ENCODE measurements around the gene FSTL4. TPM values are rescaled to one million over a fixed set of nuclear protein-coding genes. Genes with fewer than 3 reads are reported as not detected.

The FSTL4 gene
- total and polyA plus RNA-seq, 2 of the 4 experiments (the other 2 are of a cell fraction): 0.18 TPM; not detected in 1

- no peak overlapping the region for H3K18ac ChIP-seq (ENCODE audit: low read depth, low read length)
- H3K79me1 ChIP-seq (ENCODE audit: low read depth in 1 of 2, low read length in 2 of 2): no peaks in the 10 kb centered on the region
- H3K4me2 ChIP-seq (ENCODE audit: low read depth, low read length): no peak overlapping the region
- no CpG with 5 or more reads among the region's 3 CpGs for WGBS, 2 experiments (ENCODE audit: extremely low coverage in 2 of 2, insufficient read length in 1 of 2)
- no peak overlapping the region for H3K23ac ChIP-seq (ENCODE audit: low read depth, low read length)
- no peaks in the 10 kb centered on the region for H3K9me3 ChIP-seq (ENCODE audit: control insufficient read depth, insufficient read depth, low read length)
- no peak overlapping the region for H2BK120ac ChIP-seq (ENCODE audit: low read depth, low read length)
- no peak overlapping the region for H2BK15ac ChIP-seq (ENCODE audit: low read depth, low read length)
- no peak overlapping the region for H2BK20ac ChIP-seq (ENCODE audit: low read depth, low read length)
- intact Hi-C loops (cut with micrococcal nuclease): no loop called here
- H3K4me1 ChIP-seq (ENCODE audit: control insufficient read depth, insufficient read depth, low read length): no peaks in the 10 kb centered on the region
- no peak overlapping the region for H4K91ac ChIP-seq (ENCODE audit: insufficient read depth, low read depth, low read length)
- in situ Hi-C loops (cut with MboI; ENCODE audit: low sequenced_read_pairs): no loop called here
- no peak for ATAC-seq (ENCODE audit: low read depth)
- BruUV-seq (replicated peaks): no TSS peak
- H3K14ac ChIP-seq (replicated peaks; ENCODE audit: low read depth, low read length): no peak overlapping the region
- H3K27me3 ChIP-seq (ENCODE audit: control insufficient read depth, insufficient read depth, low read length): no peaks in the 10 kb centered on the region
- no peaks in the 10 kb centered on the region for H4K20me1 ChIP-seq (ENCODE audit: insufficient read depth, low read length)
- dilution Hi-C loops (cut with HindIII; ENCODE audit: low sequenced_read_pairs, unreplicated experiment): no loop called here
- no peak overlapping the region for H2AK9ac ChIP-seq (replicated peaks; ENCODE audit: low read depth, low read length, poor library complexity)
- ChIA-PET CTCF (no interaction called here), POLR2A (ENCODE audit: unreplicated experiment) (no interaction called here)
- H3K4me3 ChIP-seq (ENCODE audit: insufficient read depth, low read depth, low read length): no peak overlapping the region
- no peak overlapping the region for H3K4ac ChIP-seq (ENCODE audit: low read depth, low read length)
- no peak overlapping the region for H4K5ac ChIP-seq (ENCODE audit: low read depth, low read length)
- H3K56ac ChIP-seq (ENCODE audit: extremely low read depth, insufficient read depth, low read length): no peak overlapping the region
- no peak overlapping the region for H3K9ac ChIP-seq (ENCODE audit: low read depth, low read length)
- no peak overlapping the region for H3K27ac ChIP-seq (ENCODE audit: insufficient read depth, low read length)
- no peak for TF ChIP-seq SMC3 (IDR thresholded peaks at IDR 0.05; ENCODE audit: low read depth, low read length)
- TF ChIP-seq CEBPB (IDR thresholded peaks at IDR 0.05; ENCODE audit: low read depth, low read length): peak; percentile 94
- no peak for TF ChIP-seq ELK1 (IDR thresholded peaks at IDR 0.05; ENCODE audit: borderline replicate concordance, low read depth, low read length)
- TF ChIP-seq MAZ (IDR thresholded peaks at IDR 0.05; ENCODE audit: borderline replicate concordance, low read depth, low read length): no peak
- no peak for TF ChIP-seq CHD1 (IDR thresholded peaks at IDR 0.05; ENCODE audit: low read depth, low read length)
- no peak overlapping the region for H4K8ac ChIP-seq (ENCODE audit: low read depth in 2 of 2, low read length in 2 of 2)
- H3K9me1 ChIP-seq (ENCODE audit: insufficient read depth, low read length): no peaks in the 10 kb centered on the region
- no peak overlapping the region for H2AFZ ChIP-seq (replicated peaks; ENCODE audit: low read length, poor library complexity)
- no peak for DNase-seq
- H2AK5ac ChIP-seq (ENCODE audit: low read depth, low read length): no peak overlapping the region
- H3K36me3 ChIP-seq (ENCODE audit: control insufficient read depth, insufficient read depth, low read length): no peaks in the 10 kb centered on the region
- H2BK5ac ChIP-seq (ENCODE audit: low read depth, low read length, poor library complexity, severe bottlenecking): no peak overlapping the region
Measured at GRCh38 chr5:133624316-133624715, 12.0 kb upstream of the FSTL4 start.

All from IMR-90 (cell line).